Astrocyte of the hippocampus (primary cell): ENCODE data around the gene ANGPTL2.

Experiments used
- DNase-seq: peaks from one replicate; pipeline ENCODE4 v3.0.0; 2011; ENCODE audit warnings: low read depth, low spot score

Gene ANGPTL2

GRCh38 chr9:127051881-127052595 lies 70.4 kb downstream of the ANGPTL2 start:
- no peak for DNase-seq

- DNase-seq = no peak
These were observed 71.8 kb downstream of the ANGPTL2 start for GRCh38 chr9:127050591-127051001.

GRCh38 chr9:127050152-127050551 lies 72.3 kb downstream of the ANGPTL2 start:
- no peak for DNase-seq

GRCh38 chr9:127049581-127049980 lies 72.9 kb downstream of the ANGPTL2 start:
- DNase-seq = no peak

GRCh38 chr9:127049044-127049443 lies 73.4 kb downstream of the ANGPTL2 start:
- peak; percentile 82 for DNase-seq

- no peak for DNase-seq
These were observed 74.5 kb downstream of the ANGPTL2 start for GRCh38 chr9:127047971-127048370.

GRCh38 chr9:127045148-127045547 lies 77.3 kb downstream of the ANGPTL2 start:
- DNase-seq = no peak

GRCh38 chr9:127039492-127039891 lies 82.9 kb downstream of the ANGPTL2 start:
- no peak for DNase-seq

- no peak for DNase-seq
These were observed 83.9 kb downstream of the ANGPTL2 start for GRCh38 chr9:127038531-127038930.
